GM18907 (cell line): ENCODE data around the gene PPM1H.
"Not testable (repeated sequence)": the region's sequence is repeated elsewhere in the genome, so short reads cannot be mapped to it uniquely, and the experiment has no call there.

Source experiments
- ATAC-seq: cut with Tn5 transposase; IDR thresholded peaks from one replicate; pipeline ENCODE4 v1.9.1; 2021; ENCODE audit warnings: mild to moderate bottlenecking, moderate library complexity; ENCODE audit not compliant: unreplicated experiment

Gene PPM1H

DNA sequence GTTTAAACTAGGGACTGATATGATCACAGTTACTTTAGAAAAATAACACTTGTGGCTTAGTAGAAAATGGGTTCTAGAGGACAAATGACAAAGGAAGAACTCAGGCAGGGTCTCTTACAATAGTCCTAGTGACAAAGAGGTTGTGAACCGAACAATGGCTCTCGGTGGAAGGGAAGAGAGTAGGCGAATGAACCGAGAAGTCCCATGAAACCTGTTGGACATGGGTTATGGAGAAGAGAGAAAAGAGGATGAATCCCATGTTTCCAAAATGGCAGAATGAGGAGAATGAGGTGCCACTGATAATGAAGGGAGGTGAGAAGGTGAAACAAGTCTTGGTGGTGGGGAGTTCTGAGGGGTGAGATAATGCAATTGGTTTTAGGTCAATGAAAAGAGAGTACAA, 94.1 kb downstream of the PPM1H start:
- ATAC-seq, result no peak

DNA sequence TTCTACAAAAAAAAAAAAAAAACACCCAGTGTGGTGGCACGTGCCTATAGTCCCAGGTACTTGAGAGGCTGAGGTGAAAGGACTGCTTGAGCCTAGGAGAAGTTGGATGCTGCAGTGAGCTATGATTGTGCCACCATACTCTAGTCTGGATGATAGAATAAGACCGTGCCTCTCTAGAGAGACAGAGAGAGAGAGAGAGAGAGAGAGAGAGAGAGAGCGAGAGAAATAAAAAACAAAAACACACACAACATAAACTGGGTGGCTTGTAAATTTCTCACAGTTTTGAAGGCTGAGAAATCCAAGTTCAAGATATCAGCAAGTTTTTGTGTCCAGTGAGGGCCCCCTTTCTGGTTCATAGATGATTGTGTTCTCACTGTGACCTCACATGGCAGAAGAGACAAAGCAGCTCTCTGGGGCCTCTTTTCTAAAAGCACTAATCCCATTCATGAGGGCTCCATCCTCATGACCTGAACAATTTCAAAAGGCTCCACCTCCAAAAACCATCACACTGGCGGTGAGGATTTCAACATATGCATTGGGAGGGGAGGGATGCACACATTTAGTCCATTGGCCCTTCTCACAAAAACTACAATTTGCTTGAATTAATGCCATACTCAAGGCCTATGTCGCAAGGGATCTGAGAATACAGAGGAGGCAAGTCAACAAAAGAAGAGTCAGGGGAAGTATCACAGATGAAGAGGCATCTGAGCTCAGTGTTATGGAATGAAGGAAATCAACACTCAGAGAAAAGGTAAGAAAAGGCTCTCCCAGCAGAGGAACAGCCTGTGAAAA, 94.9 kb downstream of the PPM1H start:
- no peak for ATAC-seq

DNA sequence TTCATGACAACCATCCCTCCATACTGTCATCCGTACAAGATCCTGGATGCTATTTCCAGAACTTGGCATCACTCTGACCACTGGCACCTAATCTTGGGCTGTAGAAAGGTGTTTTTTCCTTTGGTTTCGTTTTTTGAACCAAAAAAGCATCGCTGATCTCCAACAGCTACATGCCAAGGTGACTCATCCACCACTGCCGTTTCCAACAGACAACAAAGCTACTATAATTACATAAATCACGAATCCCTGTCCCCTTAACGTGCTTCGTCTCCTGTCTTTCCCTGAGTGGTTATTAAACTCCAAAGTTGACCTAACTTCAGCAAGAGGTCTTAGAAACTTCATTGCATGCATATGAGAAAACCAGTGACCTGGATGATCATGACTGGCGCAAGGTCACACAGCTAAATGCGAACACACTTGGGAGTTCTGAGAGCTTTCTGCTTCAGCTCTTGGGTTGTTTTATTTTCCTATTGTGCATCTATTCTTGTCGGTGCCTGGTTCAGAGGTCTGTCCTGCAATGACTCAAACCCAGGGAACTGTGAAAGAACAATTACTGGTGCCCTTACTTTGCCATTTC, 99.9 kb downstream of the PPM1H start:
- ATAC-seq, result no peak

GRCh38 chr12:62834406-62834805, 100.5 kb downstream of the PPM1H start:
- no peak for ATAC-seq

DNA sequence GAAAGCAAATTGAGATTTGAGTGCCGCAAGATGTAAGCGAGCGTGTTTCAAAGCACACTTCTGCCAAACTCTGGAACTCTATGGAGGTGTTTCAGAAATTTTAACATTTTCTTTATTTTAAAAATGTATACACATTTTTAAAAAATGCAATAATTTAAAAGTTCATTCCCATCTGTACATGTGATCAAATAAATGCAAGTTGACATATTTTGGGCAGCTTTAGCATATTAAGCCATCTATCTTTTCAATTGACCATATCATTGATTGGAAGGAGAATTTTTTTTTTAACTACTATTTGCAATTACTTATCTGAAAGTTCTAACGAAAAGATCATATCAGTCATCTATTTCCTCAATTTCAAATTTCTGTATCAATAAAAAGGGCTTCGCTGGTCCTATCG, 101.3 kb downstream of the PPM1H start:
- ATAC-seq, result no peak

GRCh38 chr12:62832558-62832957, 102.4 kb downstream of the PPM1H start:
- ATAC-seq, result no peak

- ATAC-seq, result no peak
Measured at GRCh38 chr12:62832027-62832426, 102.9 kb downstream of the PPM1H start.

DNA sequence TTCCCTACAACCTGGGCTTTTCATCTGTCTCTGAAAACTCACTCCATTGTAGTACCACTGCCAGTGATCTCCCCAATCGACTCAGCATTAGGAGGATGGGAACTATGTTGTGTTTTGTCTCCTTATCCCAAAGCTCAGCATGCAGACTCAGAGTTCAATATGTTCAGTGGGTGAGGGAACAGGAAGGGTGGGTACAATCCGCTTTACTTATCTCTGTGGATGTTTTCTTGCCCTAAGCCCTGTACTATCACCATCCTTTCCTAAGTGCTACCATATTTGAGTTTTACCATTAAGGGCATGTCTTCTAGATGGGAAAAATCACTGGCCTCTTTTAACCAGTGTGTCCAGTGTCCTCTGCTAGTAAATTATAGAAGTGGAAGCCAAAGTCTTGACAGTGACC, 107.1 kb downstream of the PPM1H start:
- no peak for ATAC-seq

DNA sequence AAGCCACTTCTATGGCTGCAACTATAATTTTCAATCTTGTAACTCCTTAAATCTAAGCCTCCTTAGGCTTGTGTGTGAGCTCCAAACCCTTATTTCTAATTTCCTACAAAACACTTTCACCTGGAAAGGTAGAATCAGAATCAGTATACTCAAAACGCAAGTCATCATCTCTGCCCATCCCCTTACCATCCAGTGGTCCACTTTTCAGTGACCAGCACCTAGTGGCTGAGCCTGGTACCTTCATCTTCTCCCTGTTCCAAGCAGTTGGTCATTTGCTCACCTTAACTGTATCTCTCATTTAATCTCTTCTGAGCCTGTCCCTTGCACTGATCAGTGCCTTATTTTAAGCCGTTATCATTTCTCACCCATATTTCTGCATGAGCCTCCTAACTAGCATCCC, 107.9 kb downstream of the PPM1H start:
- ATAC-seq, result no peak

DNA sequence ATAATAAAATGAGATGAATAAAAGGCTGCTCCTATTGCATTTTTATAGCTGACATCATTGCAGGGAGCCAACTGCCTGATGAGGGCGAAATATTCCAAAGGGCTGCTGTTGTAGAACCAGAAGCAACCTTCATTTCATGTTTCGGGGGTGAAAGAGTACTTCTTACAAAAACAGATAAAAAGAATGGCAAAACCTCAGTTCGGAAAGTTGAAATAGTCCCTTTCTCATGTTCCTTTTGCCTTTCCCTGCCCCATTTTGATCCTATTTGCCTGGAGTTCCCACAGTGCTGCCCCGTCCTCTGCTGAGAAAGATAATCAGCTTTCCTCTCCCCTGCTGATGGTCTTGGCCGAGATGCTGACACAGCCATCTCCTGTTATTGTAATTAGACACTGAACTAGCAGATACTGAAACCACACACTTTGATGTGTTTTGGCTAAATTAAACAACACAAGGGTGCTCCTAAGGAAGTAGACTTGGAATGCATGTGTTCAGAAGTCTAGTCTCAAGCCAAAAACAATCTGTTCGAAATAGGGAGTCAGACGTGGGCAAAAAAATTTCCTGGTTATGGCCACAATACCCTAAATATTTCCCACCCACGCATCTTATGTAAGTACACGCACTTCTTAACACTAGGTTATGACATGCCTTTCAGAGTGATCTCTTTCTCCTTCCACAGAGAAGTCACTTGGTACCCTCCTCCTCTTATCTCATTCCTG, 117.2 kb downstream of the PPM1H start:
- ATAC-seq, result no peak

DNA sequence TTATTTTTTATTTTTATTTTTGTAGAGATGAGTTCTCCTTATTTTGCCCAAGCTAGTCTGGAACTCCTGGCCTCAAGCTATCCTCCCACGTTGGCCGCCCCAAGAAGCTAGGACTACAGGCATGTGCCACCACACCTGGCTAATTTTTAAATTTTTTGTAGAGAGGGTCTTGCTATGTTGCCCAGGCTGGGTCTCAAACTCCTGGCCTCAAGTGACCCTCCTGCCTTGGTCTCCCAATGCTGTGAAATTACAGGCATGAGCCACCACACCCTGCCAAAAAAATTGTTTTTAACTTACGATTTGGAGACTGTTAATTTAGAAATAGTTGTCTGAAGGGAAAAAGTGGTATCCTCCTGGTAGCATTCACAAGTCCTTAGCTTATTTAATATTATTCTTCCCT, 120.7 kb downstream of the PPM1H start:
- no peak for ATAC-seq

GRCh38 chr12:62813031-62813829, 121.7 kb downstream of the PPM1H start:
- ATAC-seq, result peak; percentile 76

- ATAC-seq, result not testable (repeated sequence)
Measured at GRCh38 chr12:62811481-62811880, 123.5 kb downstream of the PPM1H start.

DNA sequence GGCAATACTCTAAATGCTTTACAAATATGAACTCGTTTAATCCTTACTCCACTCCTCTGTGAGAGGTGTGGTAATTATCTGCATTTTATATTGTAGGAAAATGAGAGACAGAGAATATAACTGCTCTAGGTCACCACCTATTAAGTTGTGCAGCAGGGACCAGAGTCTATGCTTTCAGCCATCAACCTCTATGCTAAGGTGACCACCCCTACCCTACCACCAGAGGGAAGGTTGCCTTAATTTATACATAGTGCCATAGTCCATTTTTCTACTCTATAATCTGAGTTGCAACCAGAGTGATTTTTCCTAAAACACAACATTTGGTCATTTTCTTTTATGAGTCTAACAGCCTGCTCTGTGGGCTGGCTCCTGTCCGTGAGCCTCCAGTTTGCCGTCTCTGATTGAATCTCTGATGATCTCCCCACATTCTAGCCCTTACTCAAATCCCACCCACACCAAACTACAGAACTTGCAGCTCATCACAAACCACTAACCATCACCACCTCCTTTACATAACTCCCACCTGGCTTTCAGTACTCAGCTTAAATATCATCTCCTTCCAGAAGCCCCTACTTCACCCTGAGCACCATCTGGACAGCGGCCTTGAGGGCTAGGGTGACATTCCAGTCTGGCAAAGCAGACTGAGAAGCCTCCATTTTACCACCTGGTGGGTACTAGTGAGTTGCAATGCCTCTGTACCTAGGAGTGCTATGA, 126.6 kb downstream of the PPM1H start:
- peak; percentile 49 for ATAC-seq

GRCh38 chr12:62806893-62807292, 128.1 kb downstream of the PPM1H start:
- no peak for ATAC-seq

DNA sequence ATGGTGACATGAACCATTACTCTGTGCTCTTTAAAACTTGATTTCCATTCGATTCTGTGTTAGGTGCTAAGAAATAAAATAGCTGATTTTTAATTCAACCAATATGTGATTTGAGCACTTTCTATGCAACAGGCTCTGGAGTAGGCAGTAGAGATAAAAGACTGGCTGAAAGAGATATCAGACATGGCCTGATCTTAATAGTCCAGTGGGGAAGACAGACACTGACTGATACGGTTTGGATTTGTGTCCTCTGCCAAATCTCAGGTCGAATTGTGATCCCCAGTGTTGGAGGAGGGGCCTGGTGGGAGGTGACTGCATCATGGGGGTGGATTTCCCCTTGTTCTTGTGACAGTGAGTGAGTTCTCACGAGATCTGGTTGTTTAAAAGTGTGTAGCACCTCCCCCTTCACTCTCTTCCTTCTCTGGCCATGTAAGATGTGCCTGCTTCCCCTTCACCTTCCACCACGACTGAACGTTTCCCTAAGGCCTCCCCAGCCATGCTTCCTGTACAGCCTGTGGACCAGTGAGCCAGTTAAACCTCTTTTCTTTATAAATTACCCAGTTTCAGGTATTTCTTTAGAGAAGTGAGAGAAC, 128.6 kb downstream of the PPM1H start:
- no peak for ATAC-seq

DNA sequence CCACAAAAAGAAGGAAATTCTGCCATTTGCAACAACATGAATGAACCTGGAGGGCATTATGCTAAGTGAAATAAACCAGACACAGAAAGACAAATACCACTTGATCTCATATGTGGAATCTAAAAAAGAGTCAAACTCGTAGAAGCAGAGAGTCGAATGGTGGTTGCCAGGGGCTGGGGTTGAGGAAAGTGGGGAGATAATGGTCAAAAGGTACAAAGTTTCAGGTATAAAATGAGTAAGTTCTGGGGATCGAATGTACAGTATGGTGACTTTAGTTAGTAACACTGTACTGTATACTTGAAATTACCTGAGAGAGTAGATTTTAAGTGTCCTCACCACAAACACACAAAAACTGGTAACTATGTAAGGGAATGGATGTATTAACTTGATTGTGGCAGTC, 129.4 kb downstream of the PPM1H start:
- no peak for ATAC-seq

GRCh38 chr12:62803756-62804155, 131.2 kb downstream of the PPM1H start:
- ATAC-seq, result no peak

DNA sequence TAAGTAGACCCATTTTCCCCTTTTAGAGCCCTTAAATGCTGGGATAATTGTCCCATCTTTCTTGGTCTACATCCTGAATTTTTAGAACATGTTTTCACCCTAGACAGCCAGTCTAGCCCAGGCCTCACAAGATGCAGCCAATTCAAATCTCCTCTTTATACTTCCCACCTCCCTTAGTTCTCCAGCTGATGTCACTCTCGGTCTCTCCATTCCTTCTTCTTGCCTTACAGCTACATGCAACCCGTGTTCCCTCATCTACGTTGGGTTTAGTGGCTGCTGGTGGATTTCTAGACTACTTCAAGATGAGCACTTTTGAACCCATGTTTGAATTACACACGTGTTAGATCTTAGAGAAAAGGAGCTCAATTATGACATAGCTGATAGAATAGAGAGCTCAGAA, 132.0 kb downstream of the PPM1H start:
- no peak for ATAC-seq

- no peak for ATAC-seq
Measured at GRCh38 chr12:62802321-62802720, 132.6 kb downstream of the PPM1H start.
